ENCODE measurements around the gene TMEM45A.

TMEM45A gene

GRCh38 chr3:100518983-100519382 lies 26.6 kb downstream of the TMEM45A start:
- ATAC-seq, result no peak
- TF ChIP-seq ZNF8 (CRISPR knock-in tag; IDR thresholded peaks at IDR 0.05) (no peak), OSR1 (CRISPR knock-in tag; IDR thresholded peaks at IDR 0.05) (no peak), GLIS3 (CRISPR knock-in tag; IDR thresholded peaks at IDR 0.05) (no peak), PPARA (CRISPR knock-in tag; IDR thresholded peaks at IDR 0.05; ENCODE audit: borderline replicate concordance) (no peak), TSHZ2 (CRISPR knock-in tag; IDR thresholded peaks at IDR 0.05) (no peak)

- TF ChIP-seq POU6F1 (CRISPR knock-in tag; IDR thresholded peaks at IDR 0.05; ENCODE audit: borderline replicate concordance, low read depth) (no peak), ZNF565 (CRISPR knock-in tag; conservative IDR thresholded peaks at IDR 0.05; ENCODE audit: low read depth) (no peak), ZNF8 (CRISPR knock-in tag; IDR thresholded peaks at IDR 0.05) (no peak), ARNTL (CRISPR knock-in tag; IDR thresholded peaks at IDR 0.05; ENCODE audit: borderline replicate concordance, low read depth) (no peak)
- no peak for ATAC-seq
These were observed 29.0 kb downstream of the TMEM45A start for GRCh38 chr3:100521439-100521845.

- ATAC-seq, result no peak
- no peak for TF ChIP-seq TCF4 (CRISPR knock-in tag; IDR thresholded peaks at IDR 0.05; ENCODE audit: borderline replicate concordance)
- no peak for TF ChIP-seq ISL1 (CRISPR knock-in tag; IDR thresholded peaks at IDR 0.05)
- TF ChIP-seq ZNF70 (CRISPR knock-in tag; IDR thresholded peaks at IDR 0.05), result no peak
- TF ChIP-seq ZNF8 (CRISPR knock-in tag; IDR thresholded peaks at IDR 0.05), result no peak
- no peak for TF ChIP-seq POU6F1 (CRISPR knock-in tag; IDR thresholded peaks at IDR 0.05; ENCODE audit: borderline replicate concordance, low read depth)
- TF ChIP-seq ESRRG (CRISPR knock-in tag; IDR thresholded peaks at IDR 0.05), result no peak
- no peak for TF ChIP-seq CSDC2 (CRISPR knock-in tag; IDR thresholded peaks at IDR 0.05)
- TF ChIP-seq SNAI2 (CRISPR knock-in tag; IDR thresholded peaks at IDR 0.05), result no peak
- no peak for TF ChIP-seq ZFP30 (CRISPR knock-in tag; IDR thresholded peaks at IDR 0.05)
- TF ChIP-seq PPARA (CRISPR knock-in tag; IDR thresholded peaks at IDR 0.05; ENCODE audit: borderline replicate concordance), result no peak
- TF ChIP-seq CSRNP3 (CRISPR knock-in tag; IDR thresholded peaks at IDR 0.05), result no peak
- no peak for TF ChIP-seq ZC3H10 (CRISPR knock-in tag; IDR thresholded peaks at IDR 0.05)
- no peak for TF ChIP-seq ZFP3 (CRISPR knock-in tag; IDR thresholded peaks at IDR 0.05)
- TF ChIP-seq OSR1 (CRISPR knock-in tag; IDR thresholded peaks at IDR 0.05), result no peak
- TF ChIP-seq PATZ1 (CRISPR knock-in tag; IDR thresholded peaks at IDR 0.05; ENCODE audit: borderline replicate concordance), result no peak
- no peak for TF ChIP-seq TOX (CRISPR knock-in tag; IDR thresholded peaks at IDR 0.05; ENCODE audit: borderline replicate concordance)
These were observed 29.7 kb downstream of the TMEM45A start for GRCh38 chr3:100522125-100522524.

Measured in SK-N-SH treated with all-trans-retinoic acid at 6 μM for 48 hours (cell line).